GM12891 (cell line): ENCODE results near the gene DBR1.
"Not testable (repeated sequence)": the region's sequence is repeated elsewhere in the genome, so short reads cannot be mapped to it uniquely, and the experiment has no call there.

Source experiments
- PAX5 ChIP-seq: IDR thresholded peaks from 2 replicates; pipeline ENCODE4 v1.6.1; 2011; ENCODE audit warnings: low read length, moderate library complexity, mild to moderate bottlenecking; ENCODE audit not compliant: insufficient read depth, severe bottlenecking
- POLR2A ChIP-seq: IDR thresholded peaks from 2 replicates; pipeline ENCODE4 v1.6.1; 2011; ENCODE audit warnings: low read depth, low read length, control low read depth
- POLR2AphosphoS5 ChIP-seq: IDR thresholded peaks from 2 replicates; pipeline ENCODE4 v1.6.1; 2011; ENCODE audit warnings: low read depth, low read length, control low read depth
- POU2F2 ChIP-seq: IDR thresholded peaks from 2 replicates; pipeline ENCODE4 v1.6.1; 2011; ENCODE audit warnings: low read depth, mild to moderate bottlenecking, control low read depth, low read length, moderate library complexity
- SPI1 ChIP-seq: IDR thresholded peaks from 2 replicates; pipeline ENCODE4 v1.6.1; 2011; ENCODE audit warnings: low read depth, low read length, control low read depth
- TAF1 ChIP-seq: IDR thresholded peaks from 2 replicates; pipeline ENCODE4 v1.6.1; 2011; ENCODE audit warnings: low read depth, low read length, control low read depth

- TF ChIP-seq POLR2AphosphoS5, POLR2A, PAX5, POU2F2, TAF1, SPI1: not testable (repeated sequence)
These were observed 32.5 kb downstream of the DBR1 start for GRCh38 chr3:138142181-138142580.
